ENCODE results near the gene XAB2. TPM values are rescaled to one million over a fixed set of nuclear protein-coding genes. Genes with fewer than 3 reads are reported as not detected.

XAB2 gene
- total RNA-seq (10 to 100 TPM; 70.2 to 71.0 TPM), polyA plus RNA-seq (10 to 100 TPM in 1 of 3 donors, 1 to 10 TPM in 2; 6.6 to 17.6 (median 9.9) TPM), total RNA-seq (73.4 to 109 (median 90.9) reads per million in 6 experiments)

- DNase-seq (peak; percentile 80 to 98 (median 95)), ATAC-seq (peak; percentile 98)
- Mint-ChIP-seq H3K36me3 (peaks cover 0 to 17% (median 6%) of the 10 kb centered on the region in 3 donors), H3K4me1 (peaks cover 24 to 50% (median 44%) of the 10 kb centered on the region in 4 donors), H3K27ac (peak within 1 kb of the TSS; percentile 96 to 100 (median 100)), H3K4me3 (peak within 1 kb of the TSS; percentile 92 to 99 (median 96)), H3K27me3 (no peaks in the 10 kb centered on the region), H3K9me3 (no peaks in the 10 kb centered on the region)
- POLR2A ChIA-PET = interaction anchor here (0.5 to 2.1 kb wide), 23 partner anchors 8 to 1257 kb away, joined by 3 to 8 read pairs (median 4); partner anchors contain the start of genes ALKBH7, ARHGEF18, MAP2K7 and PNPLA6
These were observed at the start of gene XAB2, which contains the start of gene PET100 for GRCh38 chr19:7629347-7630054. Gene XAB2 (minus strand): TSS chr19:7629545. CDS start chr19:7629527, 18 bp downstream. Gene PET100 (plus strand): TSS chr19:7629793. CDS start chr19:7629834, 41 bp downstream.

- Mint-ChIP-seq H3K27ac (peak overlapping the region in 2 of 10 donors; percentile 35 to 67), H3K4me3 (peak overlapping the region in 5 of 10 donors; percentile 7 to 56 (median 33)), H3K4me1 (peaks cover 21 to 63% (median 60%) of the 10 kb centered on the region in 4 donors), H3K36me3 (peaks cover 0 to 6% (median 0%) of the 10 kb centered on the region in 3 donors), H3K9me3 (no peaks in the 10 kb centered on the region), H3K27me3 (peaks cover 6 to 45% (median 21%) of the 10 kb centered on the region in 5 donors)
- ATAC-seq = no peak
- DNase-seq = no peak
- POLR2A ChIA-PET = interaction anchor here (0.7 to 1.0 kb wide), 3 partner anchors 21 to 128 kb away, joined by 3 read pairs; no protein-coding TSS in a partner anchor
These were observed 48.4 kb upstream of the XAB2 start for GRCh38 chr19:7677669-7678311.

GRCh38 chr19:7676854-7677253, 47.5 kb upstream of the XAB2 start, which contains the start of gene MCEMP1:
Gene MCEMP1 (plus strand): TSS chr19:7677090. CDS start chr19:7677121, 31 bp downstream.
- peaks cover 18 to 57% (median 54%) of the 10 kb centered on the region in 4 donors for H3K4me1 Mint-ChIP-seq
- H3K4me3 Mint-ChIP-seq = peak within 1 kb of the TSS in 9 of 10 donors; percentile 0 to 65 (median 48)
- DNase-seq (no peak), ATAC-seq (no peak)
- peaks cover 0 to 3% (median 0%) of the 10 kb centered on the region in 3 donors for H3K36me3 Mint-ChIP-seq
- POLR2A ChIA-PET = no interaction called here
- H3K27me3 Mint-ChIP-seq = peaks cover 6 to 49% (median 22%) of the 10 kb centered on the region in 5 donors
- peak within 1 kb of the TSS in 3 of 10 donors; percentile 35 to 67 (median 56) for H3K27ac Mint-ChIP-seq
- no peaks in the 10 kb centered on the region for H3K9me3 Mint-ChIP-seq

DNA sequence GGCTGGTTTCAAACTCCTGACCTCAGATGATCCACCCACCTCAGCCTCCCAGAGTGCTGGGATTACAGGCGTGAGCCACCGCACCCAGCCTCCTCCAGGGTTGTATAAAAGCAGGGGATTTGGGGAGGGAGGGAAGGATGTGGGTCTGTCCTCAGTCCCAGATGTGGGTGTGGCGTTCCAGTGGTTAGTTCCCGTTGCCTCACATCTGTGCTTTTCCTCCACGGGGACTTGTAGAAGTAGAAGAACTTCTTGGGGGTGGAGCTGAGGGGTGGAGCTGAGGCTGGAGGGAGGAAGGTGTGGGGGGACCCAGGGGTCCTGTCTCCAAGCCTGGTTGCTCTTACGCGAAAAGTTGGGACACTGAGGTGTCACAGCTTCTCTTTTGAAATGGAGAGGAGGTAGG, 47.0 kb upstream of the XAB2 start:
- ATAC-seq = no peak
- POLR2A ChIA-PET = no interaction called here
- peaks cover 9 to 54% (median 24%) of the 10 kb centered on the region in 5 donors for H3K27me3 Mint-ChIP-seq
- no peaks in the 10 kb centered on the region for H3K9me3 Mint-ChIP-seq
- peak overlapping the region in 1 of 10 donors; percentile 56 for H3K27ac Mint-ChIP-seq
- no peak for DNase-seq
- H3K4me3 Mint-ChIP-seq = peak overlapping the region in 5 of 10 donors; percentile 0 to 58 (median 36)
- H3K4me1 Mint-ChIP-seq = peaks cover 15 to 53% (median 49%) of the 10 kb centered on the region in 4 donors
- H3K36me3 Mint-ChIP-seq = no peaks in the 10 kb centered on the region

DNA sequence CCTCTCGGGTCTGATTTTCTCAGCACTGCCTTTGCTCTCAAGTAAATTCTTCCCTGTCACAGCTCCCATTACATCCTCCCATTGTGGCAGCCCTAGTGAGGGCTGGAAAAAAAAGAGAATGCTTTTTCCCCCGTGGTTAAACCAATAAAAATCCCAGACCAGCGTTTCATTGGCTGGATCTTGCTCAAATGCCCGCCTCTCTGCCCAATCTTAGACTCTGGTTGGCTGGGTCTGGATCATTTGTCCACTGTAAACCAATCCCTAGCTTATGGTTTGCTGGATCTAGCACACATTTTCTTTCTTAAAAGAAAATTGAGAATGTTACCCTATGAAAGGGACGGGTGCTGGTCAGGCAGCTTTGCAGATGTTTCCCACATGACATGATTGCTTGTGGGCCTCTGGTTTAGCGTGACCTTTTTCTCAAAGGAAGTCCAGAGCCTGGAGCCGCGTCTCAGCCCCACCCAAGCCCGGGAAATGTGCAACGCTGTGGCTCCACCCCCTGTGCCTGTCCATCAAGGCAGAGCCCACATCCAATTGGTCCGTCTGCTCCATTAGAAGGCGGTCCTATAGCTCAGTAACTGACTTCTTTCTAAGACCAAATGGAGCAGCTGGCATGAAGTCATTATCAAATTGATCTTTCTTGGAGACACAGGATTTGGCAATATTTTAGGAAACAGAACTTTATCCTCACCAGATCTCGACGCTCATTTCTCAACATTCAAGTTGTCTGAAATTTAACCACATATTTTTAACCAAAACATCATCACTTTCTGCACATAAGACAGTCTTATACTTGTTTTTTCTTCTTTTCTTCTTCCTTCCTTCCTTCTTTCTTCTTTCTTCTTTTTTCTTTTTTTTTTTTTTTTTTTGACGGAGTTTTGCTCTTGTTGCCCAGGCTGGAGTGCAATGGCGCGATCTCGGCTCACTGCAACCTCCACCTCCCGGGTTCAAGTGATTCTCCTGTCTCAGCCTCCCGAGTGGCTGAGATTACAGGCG, 45.0 kb upstream of the XAB2 start:
- peak; percentile 26 to 28 for ATAC-seq
- H3K27me3 Mint-ChIP-seq = peaks cover 11 to 71% (median 34%) of the 10 kb centered on the region in 5 donors
- peak overlapping the region in 1 of 10 donors; percentile 14 for H3K4me3 Mint-ChIP-seq
- DNase-seq = peak in 3 of 10 donors; percentile 22 to 28 (median 27)
- peak overlapping the region in 1 of 10 donors; percentile 6 for H3K27ac Mint-ChIP-seq
- no peaks in the 10 kb centered on the region for H3K36me3 Mint-ChIP-seq
- peaks cover 23 to 51% (median 49%) of the 10 kb centered on the region in 4 donors for H3K4me1 Mint-ChIP-seq
- POLR2A ChIA-PET = interaction anchor here (0.6 to 1.0 kb wide), 2 partner anchors 13 to 181 kb away, joined by 3 to 4 read pairs; no protein-coding TSS in a partner anchor
- no peaks in the 10 kb centered on the region for H3K9me3 Mint-ChIP-seq

DNA sequence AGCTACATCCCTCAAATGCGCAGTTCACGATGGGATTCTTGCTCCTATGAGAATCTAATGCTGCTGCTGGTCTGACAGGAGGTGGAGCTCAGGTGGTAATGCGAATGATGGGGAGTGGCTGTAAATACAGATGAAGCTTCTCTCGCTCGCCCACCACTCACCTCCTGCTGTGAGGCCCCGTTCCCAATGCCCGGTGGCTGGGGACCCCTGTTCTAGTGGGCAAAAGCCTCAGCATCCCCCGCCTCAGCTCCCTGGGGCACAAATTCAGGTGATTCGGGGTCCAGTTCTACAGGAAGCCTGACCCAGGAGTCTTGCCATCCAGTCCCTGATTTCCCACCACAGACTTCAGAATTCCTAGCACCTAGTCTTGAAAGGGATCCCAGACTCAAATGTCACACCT, 43.2 kb upstream of the XAB2 start:
- H3K27ac Mint-ChIP-seq = no peak overlapping the region

GRCh38 chr19:7670790-7671189, 41.4 kb upstream of the XAB2 start:
- Mint-ChIP-seq H3K9me3 (no peaks in the 10 kb centered on the region), H3K4me1 (peaks cover 14 to 36% (median 29%) of the 10 kb centered on the region in 4 donors), H3K36me3 (no peaks in the 10 kb centered on the region), H3K27me3 (peaks cover 8 to 59% (median 20%) of the 10 kb centered on the region in 5 donors), H3K27ac (peak overlapping the region in 2 of 10 donors; percentile 60 to 88), H3K4me3 (peak overlapping the region; percentile 69 to 86 (median 76))
- DNase-seq (no peak), ATAC-seq (peak; percentile 31 to 53)
- POLR2A ChIA-PET = interaction anchor here (0.6 to 2.1 kb wide), 3 partner anchors 10 to 64 kb away, joined by 3 to 9 read pairs (median 5); partner anchors contain the start of gene TRAPPC5

More for the DNA sequence above, 43.2 kb upstream of the XAB2 start:
- POLR2A ChIA-PET = interaction anchor here (1.1 kb wide), 1 partner anchor 185 kb away, joined by 3 read pairs; no protein-coding TSS in a partner anchor
- DNase-seq (no peak), ATAC-seq (no peak)
- H3K4me3 Mint-ChIP-seq = no peak overlapping the region
- H3K9me3 Mint-ChIP-seq = no peaks in the 10 kb centered on the region
- no peaks in the 10 kb centered on the region for H3K36me3 Mint-ChIP-seq
- peaks cover 19 to 51% (median 45%) of the 10 kb centered on the region in 4 donors for H3K4me1 Mint-ChIP-seq
- peaks cover 9 to 68% (median 32%) of the 10 kb centered on the region in 5 donors for H3K27me3 Mint-ChIP-seq

GRCh38 chr19:7670150-7670783, 40.9 kb upstream of the XAB2 start:
- H3K4me1 Mint-ChIP-seq = peaks cover 14 to 33% (median 27%) of the 10 kb centered on the region in 4 donors
- H3K36me3 Mint-ChIP-seq = no peaks in the 10 kb centered on the region
- H3K4me3 Mint-ChIP-seq = peak overlapping the region; percentile 69 to 86 (median 76)
- H3K9me3 Mint-ChIP-seq = no peaks in the 10 kb centered on the region
- DNase-seq (peak in 5 of 10 donors; percentile 19 to 37 (median 24)), ATAC-seq (peak; percentile 68 to 74)
- peaks cover 7 to 59% (median 21%) of the 10 kb centered on the region in 5 donors for H3K27me3 Mint-ChIP-seq
- peak overlapping the region in 6 of 10 donors; percentile 60 to 88 (median 82) for H3K27ac Mint-ChIP-seq
- POLR2A ChIA-PET = interaction anchor here (0.6 to 2.1 kb wide), 5 partner anchors 11 to 100 kb away, joined by 3 to 9 read pairs (median 4); partner anchors contain the start of gene TRAPPC5

- POLR2A ChIA-PET = interaction anchor here (0.6 to 1.3 kb wide), 4 partner anchors 11 to 570 kb away, joined by 3 to 5 read pairs (median 4); partner anchors contain the start of gene TRAPPC5
- DNase-seq = no peak
- Mint-ChIP-seq H3K36me3 (no peaks in the 10 kb centered on the region), H3K9me3 (no peaks in the 10 kb centered on the region), H3K4me1 (peaks cover 14 to 32% (median 27%) of the 10 kb centered on the region in 4 donors), H3K27ac (peak overlapping the region in 3 of 10 donors; percentile 8 to 85 (median 78)), H3K27me3 (peaks cover 7 to 56% (median 21%) of the 10 kb centered on the region in 5 donors), H3K4me3 (peak overlapping the region in 8 of 10 donors; percentile 46 to 79 (median 67))
- no peak for ATAC-seq
These were observed 40.3 kb upstream of the XAB2 start for GRCh38 chr19:7669641-7670040.

GRCh38 chr19:7668842-7669241, 39.5 kb upstream of the XAB2 start, which contains the start of gene RETN:
Gene RETN (plus strand): TSS chr19:7669049. CDS start chr19:7669327, 278 bp downstream.
- H3K4me1 Mint-ChIP-seq = peaks cover 11 to 24% (median 20%) of the 10 kb centered on the region in 4 donors
- POLR2A ChIA-PET = interaction anchor here (1.1 to 1.7 kb wide), 3 partner anchors 10 to 570 kb away, joined by 3 to 5 read pairs (median 5); no protein-coding TSS in a partner anchor
- H3K36me3 Mint-ChIP-seq = no peaks in the 10 kb centered on the region
- H3K27ac Mint-ChIP-seq = peak within 1 kb of the TSS in 4 of 10 donors; percentile 8 to 85 (median 49)
- peak in 1 of 2 donors; percentile 20 for ATAC-seq
- peak within 1 kb of the TSS; percentile 26 to 79 (median 66) for H3K4me3 Mint-ChIP-seq
- H3K27me3 Mint-ChIP-seq = peaks cover 7 to 50% (median 21%) of the 10 kb centered on the region in 5 donors
- no peak for DNase-seq
- H3K9me3 Mint-ChIP-seq = no peaks in the 10 kb centered on the region

Data from naive thymus-derived CD8-positive, alpha-beta T cell (primary cell).